Spinal cord (tissue), 10 donors: ENCODE measurements around the gene TANGO2. TPM values are rescaled to one million over a fixed set of nuclear protein-coding genes. Genes with fewer than 3 reads are reported as not detected.

Experiments used
- DNase-seq, 6 donors: peaks; one replicate each; pipeline versions ENCODE4 v3.0.0 to v3.0.0-alpha.2; 2013 to 2015; ENCODE audit warnings: low spot score in 6 of 6, low read depth in 4 of 6
- H3K27ac ChIP-seq: one replicate; pipeline ENCODE4 v1.5.1; 2013; ENCODE audit warnings: low read depth, low read length, control low read depth
- H3K27me3 ChIP-seq: one replicate; pipeline ENCODE4 v1.6.1; 2013; ENCODE audit warnings: low read length; ENCODE audit not compliant: control insufficient read depth, insufficient read depth
- H3K36me3 ChIP-seq: one replicate; pipeline ENCODE4 v1.6.1; 2013; ENCODE audit warnings: low read length; ENCODE audit not compliant: control insufficient read depth, insufficient read depth
- H3K4me1 ChIP-seq: one replicate; pipeline ENCODE4 v1.6.1; 2013; ENCODE audit warnings: low read length; ENCODE audit not compliant: control insufficient read depth, insufficient read depth
- H3K4me3 ChIP-seq: one replicate; pipeline ENCODE4 v1.5.1; 2013; ENCODE audit warnings: low read depth, low read length, control low read depth
- H3K9me3 ChIP-seq: one replicate; pipeline ENCODE4 v1.6.1; 2013; ENCODE audit warnings: low read length; ENCODE audit not compliant: control insufficient read depth, insufficient read depth
- WGBS: methylation state at CpG from one replicate; pipeline ENCODE4 v1.1.5; 2013; ENCODE audit warnings: missing lambda C conversion rate; ENCODE audit not compliant: insufficient coverage; 5-methylcytosine and 5-hydroxymethylcytosine counted together
- polyA plus RNA-seq, 2 donors: library from polyadenylated mRNA; unstranded; fragments of 120-200 nt; gene quantifications; one replicate each; pipeline ENCODE4 v1.2.1, GENCODE V29; 2013; ENCODE audit not compliant: insufficient read length in 2 of 2
- total RNA-seq, 2 donors: library from RNA; depleted of rRNA in 1 of 2; stranded (reverse); fragments of 120-200 nt in 1 of 2; fragments of >200 nt in 1 of 2; gene quantifications; one replicate each; pipeline versions ENCODE4 v1.2.3 to v1.2.4, GENCODE V29; 2013 to 2014
- donor health status: healthy.

The TANGO2 gene
- total and polyA plus RNA-seq, 4 donors: 17.9 to 32.6 (median 23.3) TPM

DNA sequence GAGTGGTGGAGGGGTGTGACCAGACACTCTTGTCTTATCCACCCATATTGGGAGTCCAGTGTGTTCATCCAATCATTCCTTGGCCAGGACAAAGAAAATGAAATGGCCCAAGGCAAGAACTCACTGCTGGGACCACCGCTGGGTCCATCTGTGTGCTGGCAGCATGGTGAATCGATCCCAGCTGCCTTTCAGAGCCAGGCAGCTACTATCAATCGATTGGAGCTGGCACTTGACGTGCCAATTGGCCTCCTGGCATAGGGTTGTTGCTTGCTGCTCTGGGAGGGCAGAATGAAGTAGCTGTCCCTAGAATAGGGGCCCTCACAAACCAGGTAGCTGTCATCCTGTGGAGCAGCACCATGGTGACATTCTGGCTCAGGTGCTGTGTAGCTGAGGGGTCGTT, 2.9 kb upstream of the TANGO2 start:
- no peak overlapping the region for H3K27ac ChIP-seq
- peaks cover 62% of the 10 kb centered on the region for H3K4me1 ChIP-seq
- no peak overlapping the region for H3K4me3 ChIP-seq
- peaks cover 16% of the 10 kb centered on the region for H3K36me3 ChIP-seq
- 59% methylated on average over 5 of the region's 5 CpGs for WGBS
- H3K27me3 ChIP-seq: peaks cover 2% of the 10 kb centered on the region
- DNase-seq: no peak
- no peaks in the 10 kb centered on the region for H3K9me3 ChIP-seq

GRCh38 chr22:20019661-20020532, 1.0 kb upstream of the TANGO2 start:
- WGBS: 85% methylated on average over 8 of the region's 8 CpGs
- Histone ChIP-seq H3K27me3 (peaks cover 2% of the 10 kb centered on the region), H3K36me3 (peaks cover 13% of the 10 kb centered on the region), H3K27ac (no peak overlapping the region), H3K9me3 (no peaks in the 10 kb centered on the region), H3K4me3 (no peak overlapping the region), H3K4me1 (peaks cover 57% of the 10 kb centered on the region)
- no peak for DNase-seq

- WGBS: 4% methylated on average over 34 of the region's 36 CpGs
Observed at GRCh38 chr22:20021196-20022181, 579 bp downstream of the TANGO2 start.

DNA sequence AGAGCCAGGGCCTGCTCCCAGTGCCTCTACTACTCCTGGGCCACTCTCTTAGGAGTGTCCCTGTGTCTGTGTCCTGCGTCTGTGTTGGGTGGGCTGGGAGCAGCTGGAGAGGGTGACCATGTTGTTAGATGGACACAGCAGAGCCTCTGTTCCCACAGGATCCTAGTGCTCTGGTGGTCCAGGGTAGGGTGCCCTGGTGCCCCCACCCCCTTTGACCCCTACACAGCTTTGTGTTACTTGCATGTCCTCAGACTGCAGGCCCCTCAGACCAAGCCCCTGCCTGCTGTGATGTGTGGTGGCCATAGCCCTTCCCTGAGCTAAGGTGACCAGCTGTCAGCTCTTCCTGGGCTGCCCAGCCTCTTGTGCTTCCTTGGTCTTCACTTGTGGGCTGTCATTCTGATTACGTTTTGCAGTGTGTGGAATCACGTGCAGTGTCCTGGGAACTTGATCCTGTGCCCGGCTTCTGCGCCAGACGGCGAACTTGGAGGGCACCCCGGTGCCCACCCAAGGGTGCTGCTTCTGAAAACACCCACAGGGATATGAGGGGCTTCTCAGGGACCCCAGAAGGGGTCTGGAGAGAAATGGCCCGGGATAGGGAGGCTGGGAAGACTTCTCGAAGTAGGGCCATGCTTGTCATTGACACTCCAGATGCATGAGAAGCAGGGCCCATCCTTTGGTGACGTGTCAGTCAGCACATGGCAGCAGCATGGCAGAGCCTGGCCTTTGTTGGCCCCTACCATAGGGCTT, 1.5 kb downstream of the TANGO2 start:
- H3K4me1 ChIP-seq: peaks cover 43% of the 10 kb centered on the region
- no peaks in the 10 kb centered on the region for H3K9me3 ChIP-seq
- H3K27me3 ChIP-seq: peaks cover 1% of the 10 kb centered on the region
- peaks cover 6% of the 10 kb centered on the region for H3K36me3 ChIP-seq
- WGBS: 93% methylated on average over 11 of the region's 11 CpGs
- H3K4me3 ChIP-seq: no peak overlapping the region
- no peak for DNase-seq
- peak overlapping the region; percentile 0 for H3K27ac ChIP-seq

More at GRCh38 chr22:20021196-20022181, 579 bp downstream of the TANGO2 start:
- Histone ChIP-seq H3K4me3 (peak overlapping the region; percentile 86), H3K36me3 (peaks cover 6% of the 10 kb centered on the region), H3K27me3 (peaks cover 2% of the 10 kb centered on the region), H3K9me3 (no peaks in the 10 kb centered on the region), H3K27ac (peak overlapping the region; percentile 11), H3K4me1 (peaks cover 48% of the 10 kb centered on the region)
- DNase-seq: peak in 1 of 6 donors; percentile 61

GRCh38 chr22:20022978-20023613, 2.2 kb downstream of the TANGO2 start:
- H3K36me3 ChIP-seq: peaks cover 6% of the 10 kb centered on the region
- H3K4me1 ChIP-seq: peaks cover 37% of the 10 kb centered on the region
- no peak for DNase-seq
- no peaks in the 10 kb centered on the region for H3K9me3 ChIP-seq
- 88% methylated on average over 9 of the region's 10 CpGs for WGBS
- no peak overlapping the region for H3K27ac ChIP-seq
- no peak overlapping the region for H3K4me3 ChIP-seq
- H3K27me3 ChIP-seq: no peaks in the 10 kb centered on the region

DNA sequence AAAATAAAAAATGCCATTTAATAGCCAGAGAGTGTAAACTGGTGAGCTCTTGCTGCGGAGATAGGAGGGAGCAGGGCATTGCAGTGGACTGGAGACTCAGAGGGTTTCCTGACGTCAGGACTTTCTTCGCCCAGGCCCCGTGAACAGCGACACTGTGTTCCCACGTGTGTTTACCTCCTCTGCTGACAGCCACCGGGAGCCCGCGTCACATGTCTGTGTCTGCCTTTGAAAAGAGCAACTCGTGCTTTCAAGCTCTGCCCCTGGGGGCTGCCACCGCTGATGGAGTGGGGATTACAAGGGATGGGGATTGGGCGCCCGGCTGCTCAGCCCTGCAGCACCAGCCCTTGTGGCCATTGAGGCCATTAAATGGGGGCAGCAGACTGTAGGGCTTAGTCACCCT, 3.3 kb downstream of the TANGO2 start:
- no peak overlapping the region for H3K27ac ChIP-seq

DNA sequence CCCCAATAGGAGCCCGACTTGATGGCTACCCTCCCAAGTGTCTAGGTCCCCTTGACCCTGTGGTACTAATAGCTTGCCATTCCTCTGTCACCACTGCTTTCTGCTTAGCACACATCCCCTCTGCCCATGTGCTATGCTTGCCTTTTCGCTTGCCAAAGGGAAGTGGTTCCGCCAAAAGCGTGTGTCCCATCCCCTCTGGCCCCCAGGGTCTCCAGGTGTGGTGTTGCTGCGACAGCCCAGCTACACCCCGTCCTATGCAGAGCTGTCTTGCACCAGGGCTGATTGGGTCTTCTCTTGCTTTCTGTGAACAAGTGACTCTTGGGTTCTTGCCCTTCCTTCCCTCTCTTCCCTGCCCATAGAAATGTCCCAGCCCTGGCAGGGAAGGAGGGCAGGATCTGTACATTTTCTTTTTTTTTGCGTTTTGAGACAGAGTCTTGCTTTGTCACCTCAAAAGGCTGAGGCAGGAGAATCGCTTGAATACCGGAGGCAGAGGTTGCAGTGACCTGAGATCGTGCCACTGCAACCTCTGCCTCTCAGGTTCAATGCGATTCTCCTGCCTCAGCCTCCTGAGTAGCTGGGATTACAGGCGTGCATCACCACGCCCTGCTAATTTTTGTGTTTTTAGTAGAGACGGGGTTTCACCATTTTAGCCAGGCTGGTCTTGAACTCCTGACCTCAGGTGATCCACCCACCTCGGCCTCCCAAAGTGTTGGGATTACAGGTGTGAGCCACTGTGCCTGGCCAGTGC, 3.9 kb downstream of the TANGO2 start:
- no peak overlapping the region for H3K27ac ChIP-seq
- no peaks in the 10 kb centered on the region for H3K27me3 ChIP-seq

More for the DNA sequence above, 3.3 kb downstream of the TANGO2 start:
- no peak for DNase-seq
- WGBS: 62% methylated on average over 13 of the region's 13 CpGs
- Histone ChIP-seq H3K27me3 (no peaks in the 10 kb centered on the region), H3K4me1 (peaks cover 47% of the 10 kb centered on the region), H3K9me3 (no peaks in the 10 kb centered on the region), H3K4me3 (no peak overlapping the region), H3K36me3 (peaks cover 6% of the 10 kb centered on the region)

GRCh38 chr22:20025401-20026203, 4.7 kb downstream of the TANGO2 start:
- no peak overlapping the region for H3K27ac ChIP-seq
- H3K27me3 ChIP-seq: no peaks in the 10 kb centered on the region
- 94% methylated on average over 12 of the region's 13 CpGs for WGBS
- H3K4me3 ChIP-seq: no peak overlapping the region
- peaks cover 49% of the 10 kb centered on the region for H3K4me1 ChIP-seq
- H3K36me3 ChIP-seq: peaks cover 6% of the 10 kb centered on the region
- no peaks in the 10 kb centered on the region for H3K9me3 ChIP-seq
- no peak for DNase-seq

More for the DNA sequence above, 3.9 kb downstream of the TANGO2 start:
- Histone ChIP-seq H3K4me3 (no peak overlapping the region), H3K4me1 (peaks cover 52% of the 10 kb centered on the region), H3K9me3 (no peaks in the 10 kb centered on the region), H3K36me3 (peaks cover 6% of the 10 kb centered on the region)
- no peak for DNase-seq
- 89% methylated on average over 12 of the region's 15 CpGs for WGBS
